PC-3 (cell line): ENCODE measurements around the gene PAOX. TPM values are rescaled to one million over a fixed set of nuclear protein-coding genes. Genes with fewer than 3 reads are reported as not detected.
A peak's percentile ranks its signal among the peaks of the same experiment; 100 is the strongest.

ENCODE experiments used
- ATAC-seq: fragments of 200-7000 bp; cut with Tn5 transposase; 2 replicates; pipeline ENCODE4 v1.9.1; 2020; ENCODE audit warnings: mild to moderate bottlenecking, moderate library complexity
- BruUV-seq: library from RNA; stranded (reverse); fragments of 400-500 nt; replicated peaks from 2 replicates; lab custom pipeline; 2021; lab: Mats Ljungman, UMichigan
- CTCF ChIA-PET: fragments of 300-600 bp; sonication (Branson Sonifier 250); formaldehyde crosslinking; loops from one replicate; lab custom pipeline; 2022; ENCODE audit warnings: antibody characterized with exemption; lab: Charles Lee
- POLR2A ChIA-PET: fragments of 300-600 bp; sonication (Branson Sonifier 250); formaldehyde crosslinking; loops from one replicate; lab custom pipeline; 2022; ENCODE audit warnings: antibody characterized with exemption; ENCODE audit not compliant: unreplicated experiment; lab: Charles Lee
- DNase-seq: peaks from one replicate; pipeline ENCODE4 v3.0.0-alpha.2; 2015
- H2AFZ ChIP-seq: fragments of 300-600 bp; sonication (generic); 2 replicates; pipeline ENCODE4 v1.6.0; 2016; ENCODE audit warnings: antibody characterized with exemption, low read length
- H3F3A ChIP-seq: fragments of 300-600 bp; sonication (generic); one replicate; pipeline ENCODE4 v1.6.0; 2017; ENCODE audit warnings: antibody characterized with exemption, low read length, control low read depth, mild to moderate bottlenecking; ENCODE audit not compliant: unreplicated experiment
- H3K27ac ChIP-seq: fragments of 300-600 bp; sonication (generic); 2 replicates; pipeline ENCODE4 v1.5.1; 2016; ENCODE audit warnings: mild to moderate bottlenecking, low read length
- H3K27me3 ChIP-seq: fragments of 300-600 bp; sonication (generic); 2 replicates; pipeline ENCODE4 v1.6.1; 2016; ENCODE audit warnings: low read length, mixed read lengths
- H3K36me3 ChIP-seq: fragments of 300-600 bp; sonication (generic); 2 replicates; pipeline ENCODE4 v1.6.1; 2016; ENCODE audit warnings: low read depth, mixed run types, low read length, mixed read lengths
- H3K4me1 ChIP-seq: fragments of 300-600 bp; sonication (generic); 2 replicates; pipeline ENCODE4 v1.5.1; 2016; ENCODE audit warnings: low read length; ENCODE audit not compliant: insufficient read depth
- H3K4me2 ChIP-seq: fragments of 300-600 bp; sonication (generic); 2 replicates; pipeline ENCODE4 v1.6.0; 2016; ENCODE audit warnings: low read length
- H3K4me3 ChIP-seq: fragments of 300-600 bp; sonication (generic); 2 replicates; pipeline ENCODE4 v1.5.1; 2016; ENCODE audit warnings: mild to moderate bottlenecking, low read length, mixed read lengths
- H3K79me2 ChIP-seq: fragments of 300-600 bp; sonication (generic); 2 replicates; pipeline ENCODE4 v1.6.1; 2017; ENCODE audit warnings: low read length, mixed read lengths
- H3K9ac ChIP-seq: fragments of 300-600 bp; sonication (generic); 2 replicates; pipeline ENCODE4 v1.6.0; 2016; ENCODE audit warnings: mild to moderate bottlenecking, low read length
- H3K9me2 ChIP-seq: fragments of 300-600 bp; sonication (generic); replicated peaks from 2 replicates; pipeline ENCODE4 v1.6.1; 2016; ENCODE audit warnings: mixed run types, low read length, mixed read lengths
- H3K9me3 ChIP-seq: fragments of 300-600 bp; sonication (generic); 2 replicates; pipeline ENCODE4 v1.6.1; 2016; ENCODE audit warnings: low read length, mixed read lengths
- H4K20me1 ChIP-seq: fragments of 300-600 bp; sonication (generic); 2 replicates; pipeline ENCODE4 v1.6.1; 2016; ENCODE audit warnings: low read length, mixed read lengths
- EZH2 ChIP-seq: fragments of 300-600 bp; sonication (generic); IDR thresholded peaks from one replicate; pipeline ENCODE4 v1.6.1; 2017; ENCODE audit warnings: antibody characterized with exemption, mild to moderate bottlenecking, low read length; ENCODE audit not compliant: unreplicated experiment
- EZH2phosphoT487 ChIP-seq: fragments of 300-600 bp; sonication (generic); IDR thresholded peaks from 2 replicates; pipeline ENCODE4 v1.6.1; 2018; ENCODE audit warnings: mild to moderate bottlenecking, antibody characterized with exemption, low read length, borderline replicate concordance
- intact Hi-C: fragments of 100-400 bp; cut with micrococcal nuclease; formaldehyde crosslinking; loops from 2 replicates; pipeline ENCODE4 v1.9.0; 2023
- total RNA-seq: library from RNA; depleted of rRNA; stranded (reverse); fragments of >200 nt; gene quantifications from 2 replicates; pipeline ENCODE4 v1.2.3, GENCODE V29; 2014
- TF ChIP-seq, protein P1 (sequence below): fragments of 300-600 bp; sonication (generic); conservative IDR thresholded peaks from 2 replicates; pipeline ENCODE4 v1.5.1; 2017; ENCODE audit warnings: antibody characterized with exemption, low read depth, mild to moderate bottlenecking, low read length

The PAOX gene
- total RNA-seq, 1 experiment from 2014 or later: 4.1 TPM

DNA sequence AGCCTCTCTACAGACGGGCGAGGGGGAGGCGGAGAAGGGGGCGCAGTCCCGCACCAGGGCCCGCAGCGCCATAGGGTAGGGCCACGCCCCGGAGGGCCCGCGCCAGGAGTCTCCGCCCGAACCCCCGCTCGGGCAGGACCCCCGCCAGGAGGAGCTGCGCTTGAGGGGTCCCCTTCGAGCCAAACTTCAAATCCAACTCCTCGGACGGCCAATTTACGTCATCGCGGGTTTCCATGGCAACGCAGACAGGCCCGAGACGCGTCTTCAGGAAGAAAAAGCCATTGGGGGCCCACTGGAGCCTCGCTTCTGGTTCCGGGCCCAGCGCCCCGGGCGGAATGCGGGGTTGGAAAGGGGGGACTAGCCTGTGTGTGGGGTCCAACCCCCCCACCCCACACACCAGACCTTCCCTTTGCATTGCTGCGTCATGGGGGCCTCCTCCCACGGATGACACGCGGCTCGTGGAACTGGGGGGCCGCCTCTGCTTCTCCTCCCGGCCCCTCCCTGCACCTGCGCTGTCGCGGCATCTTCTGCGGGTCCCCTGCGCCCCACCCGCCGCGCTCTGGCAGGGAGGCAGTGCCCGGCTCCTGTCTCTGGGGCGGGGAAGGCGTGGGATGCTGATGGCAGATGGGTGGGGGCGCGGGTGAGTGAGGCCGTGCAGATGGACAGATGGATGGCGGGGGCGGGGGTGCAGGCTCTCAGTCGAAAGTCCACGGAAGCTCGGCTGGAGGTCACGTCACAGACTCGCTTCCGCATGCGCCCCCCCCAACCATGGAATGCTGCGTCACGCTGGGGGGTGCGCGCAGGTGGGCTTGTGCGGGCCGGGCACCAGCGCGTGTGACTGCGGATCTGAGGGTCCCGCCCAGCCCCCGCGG is 43.6 kb upstream of the PAOX start:
- ChIA-PET CTCF (no interaction called here), POLR2A (no interaction called here)
- Histone ChIP-seq H3K36me3 (no peaks in the 10 kb centered on the region), H3K4me2 (0 out of 2 replicates have a peak overlapping the region, but pooled peaks have one; percentile 7), H3K4me1 (no peaks in the 10 kb centered on the region), H2AFZ (no peak overlapping the region), H3K79me2 (no peaks in the 10 kb centered on the region), H3K27me3 (peaks cover 31% of the 10 kb centered on the region), H3F3A (no peaks in the 10 kb centered on the region), H3K4me3 (no peak overlapping the region), H3K27ac (no peak overlapping the region), H4K20me1 (no peaks in the 10 kb centered on the region), H3K9ac (no peak overlapping the region), H3K9me2 (no peaks in the 10 kb centered on the region), H3K9me3 (no peaks in the 10 kb centered on the region)
- no peak for TF ChIP-seq EZH2
- TF ChIP-seq EZH2phosphoT487: no peak
- TF ChIP-seq, protein P1, sequence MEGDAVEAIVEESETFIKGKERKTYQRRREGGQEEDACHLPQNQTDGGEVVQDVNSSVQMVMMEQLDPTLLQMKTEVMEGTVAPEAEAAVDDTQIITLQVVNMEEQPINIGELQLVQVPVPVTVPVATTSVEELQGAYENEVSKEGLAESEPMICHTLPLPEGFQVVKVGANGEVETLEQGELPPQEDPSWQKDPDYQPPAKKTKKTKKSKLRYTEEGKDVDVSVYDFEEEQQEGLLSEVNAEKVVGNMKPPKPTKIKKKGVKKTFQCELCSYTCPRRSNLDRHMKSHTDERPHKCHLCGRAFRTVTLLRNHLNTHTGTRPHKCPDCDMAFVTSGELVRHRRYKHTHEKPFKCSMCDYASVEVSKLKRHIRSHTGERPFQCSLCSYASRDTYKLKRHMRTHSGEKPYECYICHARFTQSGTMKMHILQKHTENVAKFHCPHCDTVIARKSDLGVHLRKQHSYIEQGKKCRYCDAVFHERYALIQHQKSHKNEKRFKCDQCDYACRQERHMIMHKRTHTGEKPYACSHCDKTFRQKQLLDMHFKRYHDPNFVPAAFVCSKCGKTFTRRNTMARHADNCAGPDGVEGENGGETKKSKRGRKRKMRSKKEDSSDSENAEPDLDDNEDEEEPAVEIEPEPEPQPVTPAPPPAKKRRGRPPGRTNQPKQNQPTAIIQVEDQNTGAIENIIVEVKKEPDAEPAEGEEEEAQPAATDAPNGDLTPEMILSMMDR: no peak
- BruUV-seq: no TSS peak
- DNase-seq: peak; percentile 8
- intact Hi-C loops: no loop called here
- ATAC-seq: no peak

DNA sequence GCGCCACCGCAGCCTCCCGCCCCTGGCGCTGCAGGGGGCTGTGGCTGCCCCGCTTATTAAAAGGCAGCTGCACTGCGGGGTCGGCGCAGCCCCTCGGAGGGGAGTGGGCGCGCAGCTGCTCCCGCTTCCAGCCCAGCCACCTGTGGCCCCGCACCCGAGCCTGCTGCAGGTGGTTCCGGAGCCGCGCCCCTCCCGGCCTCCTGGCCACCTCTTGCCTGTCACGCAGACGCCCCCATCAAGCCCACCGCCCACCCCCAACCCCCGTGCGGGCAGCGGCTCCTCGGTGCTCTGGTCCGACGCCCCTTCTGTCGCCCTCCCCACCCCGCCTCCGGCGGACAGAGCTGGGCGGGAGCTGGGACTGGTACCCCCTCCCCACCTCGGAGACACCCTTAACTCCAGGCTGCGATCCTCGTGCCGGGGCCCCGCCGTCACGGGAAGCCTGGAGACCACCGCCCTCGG is 42.9 kb upstream of the PAOX start:
- Histone ChIP-seq H4K20me1 (no peaks in the 10 kb centered on the region), H3K9me2 (no peaks in the 10 kb centered on the region), H3K4me2 (no peak overlapping the region), H3K27me3 (peaks cover 31% of the 10 kb centered on the region), H3K4me3 (no peak overlapping the region), H3K4me1 (no peaks in the 10 kb centered on the region), H3K36me3 (no peaks in the 10 kb centered on the region), H3F3A (no peaks in the 10 kb centered on the region), H3K9ac (no peak overlapping the region), H3K79me2 (no peaks in the 10 kb centered on the region), H2AFZ (no peak overlapping the region), H3K9me3 (no peaks in the 10 kb centered on the region), H3K27ac (no peak overlapping the region)
- DNase-seq (no peak), ATAC-seq (no peak)
- TF ChIP-seq, protein P1: no peak
- TF ChIP-seq EZH2 (no peak), EZH2phosphoT487 (no peak)
- CTCF ChIA-PET: no interaction called here
- no TSS peak for BruUV-seq
- intact Hi-C loops: no loop called here
- POLR2A ChIA-PET: no interaction called here
